GM19468 (cell line): ENCODE data around the gene XPO5.

Experiments
- ATAC-seq: cut with Tn5 transposase; IDR thresholded peaks from one replicate; pipeline ENCODE4 v1.9.1; 2021; ENCODE audit warnings: mild to moderate bottlenecking, moderate library complexity, moderate number of reproducible peaks; ENCODE audit not compliant: unreplicated experiment; ENCODE audit errors: extremely low read depth

The XPO5 gene

DNA sequence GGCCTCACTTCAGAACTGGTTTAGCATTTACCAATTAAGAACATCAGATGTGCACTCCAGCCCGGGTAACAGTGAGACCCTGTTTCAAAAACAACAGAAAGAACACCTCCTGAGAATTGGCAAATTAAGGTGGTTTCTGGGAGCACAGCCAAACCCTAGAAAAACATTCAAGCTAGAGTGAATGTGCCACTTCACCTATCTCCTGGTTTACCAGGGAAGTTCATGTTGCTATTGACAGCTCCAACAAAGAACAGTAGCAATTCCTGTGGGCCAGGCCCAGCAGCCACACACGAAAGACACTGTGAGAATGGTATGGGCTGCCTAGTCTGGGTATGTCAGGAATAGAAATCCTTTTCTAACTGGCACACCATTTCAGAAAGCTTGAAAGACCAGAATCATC lies 54.0 kb downstream of the XPO5 start:
- ATAC-seq = no peak

DNA sequence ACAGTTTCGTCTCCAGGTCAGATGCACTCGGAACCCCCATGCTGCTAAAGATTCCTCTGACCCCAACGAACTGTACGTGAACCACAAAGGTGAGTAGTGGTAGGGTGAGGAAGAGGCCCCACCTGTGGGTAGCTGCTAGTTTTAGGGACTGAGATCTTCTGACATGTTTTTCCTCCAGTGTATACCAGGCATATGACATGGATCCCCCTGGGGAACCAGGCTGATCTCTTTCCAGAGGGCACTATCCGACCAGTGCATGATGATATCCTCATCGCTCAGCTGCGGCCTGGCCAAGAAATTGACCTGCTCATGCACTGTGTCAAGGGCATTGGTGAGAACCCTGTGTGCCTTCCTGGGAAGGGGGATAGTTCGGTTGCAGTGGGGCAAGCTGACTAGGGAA lies 55.7 kb downstream of the XPO5 start:
- no peak for ATAC-seq

GRCh38 chr6:43517505-43518357 lies 58.1 kb downstream of the XPO5 start:
- no peak for ATAC-seq

DNA sequence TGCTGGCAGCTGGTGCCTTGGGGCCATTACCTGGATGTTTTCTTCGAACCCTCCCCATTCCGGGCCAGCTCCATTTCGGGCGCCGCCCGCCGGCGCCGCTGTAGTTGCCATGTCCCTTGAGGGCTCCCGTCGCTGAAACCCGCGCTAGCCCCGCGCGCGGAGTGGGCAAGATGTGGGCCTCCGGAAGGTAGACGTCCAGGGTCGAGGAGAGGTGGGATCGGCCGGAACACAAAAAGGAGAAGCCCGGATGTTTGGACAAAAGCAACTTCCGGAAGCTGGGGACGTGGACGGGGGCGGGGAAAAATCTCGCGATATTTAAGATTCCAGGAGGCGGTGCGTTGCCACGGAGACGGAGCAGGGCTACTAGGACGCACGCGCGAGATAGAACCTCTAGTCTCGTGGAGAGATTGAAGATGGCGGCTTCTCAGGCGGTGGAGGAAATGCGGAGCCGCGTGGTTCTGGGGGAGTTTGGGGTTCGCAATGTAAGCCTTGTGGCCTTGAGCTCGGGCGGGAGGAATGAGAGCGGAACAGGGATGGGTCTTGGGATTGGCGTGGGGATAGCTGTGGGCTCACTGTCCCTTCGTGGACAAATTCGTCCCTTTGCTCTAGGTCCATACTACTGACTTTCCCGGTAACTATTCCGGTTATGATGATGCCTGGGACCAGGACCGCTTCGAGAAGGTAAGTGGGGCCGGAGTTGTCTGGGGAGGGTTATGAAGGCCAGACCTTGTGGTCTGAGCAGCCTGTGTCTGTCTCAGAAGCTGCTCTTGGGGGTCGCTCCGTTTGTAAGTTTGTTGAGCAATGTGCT lies 58.9 kb downstream of the XPO5 start, which contains the start of the genes POLR1C and YIPF3:
Gene POLR1C (plus strand): TSS at position 393 of the 808 bp plus-strand sequence. CDS start 21 bp downstream, at position 414.
Gene YIPF3 (minus strand): TSS at position 230 of the 808 bp plus-strand sequence. CDS start 119 bp downstream, at position 111.
- ATAC-seq = peak; percentile 38

DNA sequence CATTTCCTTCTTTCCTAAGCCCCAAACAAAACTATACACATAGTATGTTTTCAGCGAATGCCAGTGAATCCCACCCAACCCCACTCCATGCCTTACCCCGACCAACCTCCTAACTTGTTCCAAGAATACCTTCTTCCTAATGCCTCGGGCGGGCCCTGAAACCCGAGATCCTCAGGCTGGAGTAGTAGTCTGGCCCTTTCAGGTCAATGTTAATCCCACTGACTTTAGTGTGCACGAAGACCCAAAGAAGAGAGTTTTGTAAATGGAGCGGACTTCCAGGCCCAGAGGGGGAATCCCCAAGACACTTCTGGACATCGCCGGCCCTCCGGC lies 59.5 kb downstream of the XPO5 start:
- no peak for ATAC-seq

- no peak for ATAC-seq
Observed at GRCh38 chr6:43515808-43516207, 60.0 kb downstream of the XPO5 start.

DNA sequence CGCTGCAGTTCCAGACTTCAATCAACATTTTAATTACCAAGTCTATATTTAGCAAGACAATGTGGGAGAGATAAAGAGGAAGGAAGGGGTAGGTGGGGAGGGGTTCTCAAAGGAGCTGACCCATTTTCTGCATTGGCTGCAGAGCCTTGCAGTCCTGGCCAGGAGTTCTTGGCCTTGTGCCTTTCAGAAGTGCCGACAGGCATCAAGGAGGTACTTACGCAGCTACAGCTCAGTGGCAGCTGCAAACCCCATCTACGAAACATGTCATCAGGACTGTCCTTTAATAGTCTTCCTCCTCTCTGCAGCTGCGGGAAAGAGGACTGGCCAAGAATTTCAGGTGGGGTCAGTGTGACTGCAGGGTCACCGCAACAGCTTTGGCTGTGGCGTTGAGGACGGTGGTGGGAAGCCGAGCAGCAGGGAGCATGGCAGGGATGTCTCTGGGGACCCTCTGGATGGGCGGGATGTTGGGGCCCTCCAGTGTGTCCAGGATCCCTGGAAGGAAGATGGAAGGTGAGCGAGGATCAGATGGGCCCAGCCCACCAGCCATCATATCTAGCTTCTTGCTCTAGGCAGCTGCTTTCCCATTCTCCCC lies 63.9 kb downstream of the XPO5 start:
- no peak for ATAC-seq

DNA sequence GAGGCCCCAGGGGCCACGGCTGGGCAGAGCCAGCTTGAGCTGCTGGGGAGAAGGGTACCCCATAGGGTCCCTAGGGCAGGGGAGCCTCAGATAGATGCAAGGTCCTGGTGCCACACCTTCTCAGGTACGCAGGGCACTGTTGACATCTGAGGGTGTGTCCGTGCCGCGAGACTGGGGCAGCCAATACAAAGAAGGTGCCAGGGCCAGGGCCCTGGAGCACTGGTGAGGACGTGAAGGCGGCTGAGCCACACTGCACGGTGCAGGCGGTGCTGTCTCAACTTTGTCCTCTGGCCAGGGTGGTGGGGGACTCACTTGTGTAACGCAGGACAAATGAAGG lies 65.0 kb downstream of the XPO5 start:
- no peak for ATAC-seq

GRCh38 chr6:43509984-43510826 lies 65.6 kb downstream of the XPO5 start, which contains the start of gene LRRC73:
Gene LRRC73, minus strand, starts transcription at chr6:43510346. Its CDS starts 561 bp downstream, at chr6:43509785.
- ATAC-seq = no peak

GRCh38 chr6:43509142-43509983 lies 66.5 kb downstream of the XPO5 start:
- no peak for ATAC-seq

DNA sequence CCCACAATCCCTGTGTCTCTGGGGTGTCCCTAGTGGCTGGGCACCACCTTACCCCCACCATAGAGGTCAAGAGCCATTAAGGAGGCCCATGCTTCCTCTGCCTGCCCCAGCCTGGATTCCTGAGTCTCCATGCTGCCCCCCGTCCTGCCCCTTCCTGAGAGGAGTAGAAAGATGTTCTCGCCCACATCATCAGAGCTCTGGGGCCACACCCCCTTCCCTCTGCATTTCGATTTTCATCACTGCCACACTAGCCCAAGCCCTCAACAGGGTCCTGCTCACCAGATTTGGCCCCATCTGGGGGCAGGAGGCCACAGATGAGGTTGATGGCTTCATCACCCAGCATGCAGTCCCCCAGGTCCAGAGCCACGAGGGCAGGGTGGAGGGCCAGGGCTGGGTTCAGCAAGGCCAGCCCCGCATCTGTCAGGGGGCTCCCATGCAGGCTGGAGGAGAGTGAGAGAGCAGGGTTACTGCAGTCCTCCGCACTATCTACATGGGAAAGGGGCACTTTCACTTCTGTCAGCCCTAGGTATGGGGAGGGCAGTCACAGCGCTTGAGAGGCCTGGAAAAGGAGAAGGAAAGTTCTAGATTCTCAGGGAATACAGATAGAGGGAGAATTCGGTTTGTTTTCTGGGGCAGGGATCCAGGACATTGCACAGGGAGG lies 67.2 kb downstream of the XPO5 start:
- ATAC-seq = no peak

DNA sequence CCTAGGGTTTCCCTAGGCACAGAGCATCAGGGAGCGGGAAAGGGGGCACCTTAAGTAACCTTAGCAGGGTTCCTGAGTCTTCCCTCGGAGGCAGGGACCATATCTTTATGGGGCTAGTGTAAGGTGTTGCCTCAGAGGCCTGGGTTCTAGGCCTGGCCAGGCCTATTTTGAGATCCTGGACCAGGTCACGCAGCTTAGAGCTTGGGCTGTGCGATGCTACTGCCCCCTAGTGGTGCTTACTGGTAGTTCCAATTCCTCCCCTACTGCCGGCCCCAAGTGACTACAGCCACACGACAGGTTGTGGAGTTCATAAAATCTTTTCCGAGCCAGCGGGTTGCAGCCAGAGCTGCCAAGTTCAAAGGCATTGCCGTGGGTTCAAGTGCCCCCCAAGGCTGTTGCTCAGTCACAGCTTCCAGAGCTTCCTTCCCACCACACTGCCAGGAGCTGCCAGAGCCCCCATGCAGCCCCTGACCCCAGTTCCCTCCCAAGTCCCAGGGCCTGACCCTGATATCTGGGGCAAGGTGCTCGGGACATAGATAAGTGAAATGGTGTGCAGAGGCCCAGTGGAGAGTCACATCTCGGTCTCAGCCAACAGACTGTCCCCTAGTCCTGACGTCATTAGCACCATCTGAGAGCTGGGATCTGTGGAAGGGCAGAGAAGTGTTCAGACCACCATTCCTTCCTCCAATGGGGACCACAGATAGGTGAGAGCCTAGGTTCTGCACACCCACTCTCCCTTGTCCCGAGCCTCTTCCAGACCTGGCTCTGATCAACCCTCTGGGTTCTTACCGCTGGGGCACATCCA lies 69.0 kb downstream of the XPO5 start:
- ATAC-seq = no peak

DNA sequence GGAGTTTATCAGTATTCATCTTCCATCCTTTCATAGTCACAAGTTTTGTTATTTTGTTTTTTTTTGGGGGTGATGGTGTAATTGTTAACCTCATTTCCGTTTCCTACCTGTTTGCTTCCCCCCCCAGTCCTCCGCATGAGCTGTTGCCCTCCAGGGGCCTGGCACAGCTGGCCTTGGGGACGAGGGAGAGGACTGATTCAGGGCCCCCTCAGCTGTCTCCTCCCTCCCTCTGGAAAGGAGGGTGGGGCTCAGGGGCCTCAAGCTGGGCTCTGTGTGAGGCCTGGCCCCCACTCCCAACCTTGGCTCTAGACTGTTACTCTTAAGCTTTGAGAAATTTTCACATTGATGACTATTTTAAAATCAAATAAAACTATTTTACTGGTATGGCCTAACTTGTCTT lies 69.7 kb downstream of the XPO5 start:
- ATAC-seq = no peak

GRCh38 chr6:43505718-43506117 lies 70.1 kb downstream of the XPO5 start:
- no peak for ATAC-seq

- ATAC-seq = no peak
Observed at GRCh38 chr6:43504756-43505593, 70.9 kb downstream of the XPO5 start.

- ATAC-seq = no peak
Observed at GRCh38 chr6:43503443-43503842, 72.4 kb downstream of the XPO5 start.

- ATAC-seq = no peak
Observed at GRCh38 chr6:43502666-43503065, 73.2 kb downstream of the XPO5 start.
